ENCODE measurements around the gene PTPA. TPM values are rescaled to one million over a fixed set of nuclear protein-coding genes. Genes with fewer than 3 reads are reported as not detected.

Gene PTPA
- total and polyA plus RNA-seq, 9 of the 15 experiments (the other 6 are each of a cell fraction or from before 2014, with no cell fraction given), result 1.7 to 121 (median 72.6) TPM

GRCh38 chr9:129174724-129175514 is 63.7 kb downstream of the PTPA start (continued):
- peak; percentile 46; the same call in 1 of the 2 replicates for TF ChIP-seq ATF3 (IDR thresholded peaks at IDR 0.05)
- TF ChIP-seq ATF3 (CRISPR knock-in tag; conservative IDR thresholded peaks at IDR 0.05), result no peak
- 0 out of 2 replicates have a peak, but pooled peaks have one; percentile 22 for TF ChIP-seq LARP7 (IDR thresholded peaks at IDR 0.05)
- TF ChIP-seq ZBTB1 (CRISPR knock-in tag; IDR thresholded peaks at IDR 0.05; ENCODE audit: borderline replicate concordance, low read depth), result no peak
- peak; percentile 86 for TF ChIP-seq VEZF1 (CRISPR knock-in tag; IDR thresholded peaks at IDR 0.05)
- peak; percentile 37; the same call in 1 of the 2 replicates for TF ChIP-seq HNRNPL (IDR thresholded peaks at IDR 0.05; ENCODE audit: low read depth, low read length)
- TF ChIP-seq FOSL1 (tag; conservative IDR thresholded peaks at IDR 0.05), result 0 out of 2 replicates have a peak, but pooled peaks have one; percentile 44
- peak; percentile 32 for TF ChIP-seq CHD1 (IDR thresholded peaks at IDR 0.05; ENCODE audit: low read length)
- TF ChIP-seq MAZ (CRISPR knock-in tag; conservative IDR thresholded peaks at IDR 0.05 in 1 of 2, IDR thresholded peaks at IDR 0.05 in 1 of 2), result peak; percentile 58 to 66; a peak in 3 of 4 replicates
- peak; percentile 60 for TF ChIP-seq JUND (IDR thresholded peaks at IDR 0.05; ENCODE audit: borderline replicate concordance, low read depth, low read length)
- peak; percentile 14; the same call in 1 of the 3 replicates for TF ChIP-seq JUND (tag; IDR thresholded peaks at IDR 0.05; ENCODE audit: borderline replicate concordance, low read depth, low read length)
- TF ChIP-seq CC2D1A (IDR thresholded peaks at IDR 0.05), result no peak; the same call in 1 of the 2 replicates
- no peak for TF ChIP-seq IFI16 (CRISPR knock-in tag; IDR thresholded peaks at IDR 0.05)
- TF ChIP-seq NR3C1 (CRISPR knock-in tag; IDR thresholded peaks at IDR 0.05), result no peak
- peak; percentile 74 for TF ChIP-seq ZNF384 (IDR thresholded peaks at IDR 0.05; ENCODE audit: low read depth, low read length)
- peak in 1 of 2 experiments; percentile 22; a peak in 1 of 4 replicates for TF ChIP-seq RCOR1 (IDR thresholded peaks at IDR 0.05; ENCODE audit: borderline replicate concordance in 1 of 2, low read depth in 2 of 2, low read length in 2 of 2)
- no peak for TF ChIP-seq DACH1 (IDR thresholded peaks at IDR 0.05; ENCODE audit: partially characterized antibody)
- no peak for TF ChIP-seq PRPF4 (IDR thresholded peaks at IDR 0.05; ENCODE audit: insufficient read depth, low read depth, low read length, poor library complexity, severe bottlenecking)
- peak in 1 of 3 experiments; percentile 26 for TF ChIP-seq YY1 (IDR thresholded peaks at IDR 0.05; ENCODE audit: borderline replicate concordance in 1 of 3, control insufficient read depth in 1 of 3, extremely low read depth in 1 of 3, insufficient read depth in 3 of 3, insufficient read length in 1 of 3, insufficient replicate concordance in 2 of 3, low read depth in 1 of 3, low read length in 2 of 3)
- peak; percentile 62 for TF ChIP-seq RBFOX2 (IDR thresholded peaks at IDR 0.05; ENCODE audit: low read depth, low read length)
- peak; percentile 40 for TF ChIP-seq CTBP1 (IDR thresholded peaks at IDR 0.05; ENCODE audit: borderline replicate concordance)
- TF ChIP-seq CREB3 (tag; conservative IDR thresholded peaks at IDR 0.05; ENCODE audit: low read depth), result no peak
- 0 out of 2 replicates have a peak, but pooled peaks have one; percentile 20 for TF ChIP-seq EGR1 (conservative IDR thresholded peaks at IDR 0.05)
- TF ChIP-seq BRF1 (IDR thresholded peaks at IDR 0.05; ENCODE audit: borderline replicate concordance, extremely low read depth, insufficient read length), result no peak
